ENCODE data around the gene CEBPZ.

- TF ChIP-seq POLR2A (IDR thresholded peaks at IDR 0.05; ENCODE audit: low read length) (no peak), GATA1 (IDR thresholded peaks at IDR 0.05; ENCODE audit: low read depth, low read length) (no peak)
Observed at GRCh38 chr2:37189452-37190153, 41.8 kb downstream of the CEBPZ start.
